GM19467 (cell line): ENCODE data around the gene GLO1.

ENCODE experiments used
- ATAC-seq: cut with Tn5 transposase; IDR thresholded peaks from one replicate; pipeline ENCODE4 v1.9.1; 2021; ENCODE audit warnings: mild to moderate bottlenecking, moderate library complexity; ENCODE audit not compliant: unreplicated experiment

GLO1 gene

DNA sequence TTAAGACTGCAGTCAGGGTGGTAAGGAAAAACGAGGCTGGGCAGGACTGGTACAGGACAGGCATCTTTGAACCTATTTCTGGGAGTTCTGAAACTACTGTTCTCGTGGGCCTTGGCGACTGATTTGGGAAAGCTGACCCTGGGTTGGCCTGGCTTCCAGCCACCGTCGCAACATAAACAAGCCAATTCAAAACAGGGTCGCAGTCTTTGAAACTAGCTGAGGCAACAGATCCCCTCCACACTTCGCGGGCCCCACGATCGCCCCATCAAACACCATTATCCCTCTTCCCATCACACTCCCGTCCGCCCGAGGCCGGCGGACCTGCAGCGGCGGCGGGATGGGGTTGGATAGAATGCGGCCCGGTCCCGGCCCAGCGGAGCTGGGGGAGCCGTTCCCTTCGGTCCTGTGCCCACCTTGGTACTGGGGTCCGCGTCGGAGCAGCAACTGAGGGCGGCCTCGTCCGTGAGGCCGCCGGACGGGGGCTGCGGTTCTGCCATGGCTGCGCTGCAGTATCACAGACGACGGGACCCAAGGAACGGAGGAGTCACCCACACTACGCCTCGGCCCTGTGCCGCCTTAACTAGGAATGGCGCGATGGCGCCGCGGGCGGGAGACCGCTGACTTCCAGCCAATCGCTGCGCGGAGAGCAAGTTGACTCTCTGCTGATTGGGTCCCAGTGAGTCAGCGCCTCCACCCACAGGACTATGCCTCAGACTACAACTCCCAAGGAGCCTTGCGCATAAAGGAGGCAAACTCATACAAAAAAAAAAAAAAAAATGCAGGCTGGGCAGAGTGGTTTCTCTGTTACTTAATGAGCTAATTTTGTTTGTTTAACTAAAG, at the start of gene GLO1:
GLO1 (minus strand) TSS at position 588 of the 840 bp plus-strand sequence; CDS start at position 497, 91 bp downstream.
- peak; percentile 99 for ATAC-seq

DNA sequence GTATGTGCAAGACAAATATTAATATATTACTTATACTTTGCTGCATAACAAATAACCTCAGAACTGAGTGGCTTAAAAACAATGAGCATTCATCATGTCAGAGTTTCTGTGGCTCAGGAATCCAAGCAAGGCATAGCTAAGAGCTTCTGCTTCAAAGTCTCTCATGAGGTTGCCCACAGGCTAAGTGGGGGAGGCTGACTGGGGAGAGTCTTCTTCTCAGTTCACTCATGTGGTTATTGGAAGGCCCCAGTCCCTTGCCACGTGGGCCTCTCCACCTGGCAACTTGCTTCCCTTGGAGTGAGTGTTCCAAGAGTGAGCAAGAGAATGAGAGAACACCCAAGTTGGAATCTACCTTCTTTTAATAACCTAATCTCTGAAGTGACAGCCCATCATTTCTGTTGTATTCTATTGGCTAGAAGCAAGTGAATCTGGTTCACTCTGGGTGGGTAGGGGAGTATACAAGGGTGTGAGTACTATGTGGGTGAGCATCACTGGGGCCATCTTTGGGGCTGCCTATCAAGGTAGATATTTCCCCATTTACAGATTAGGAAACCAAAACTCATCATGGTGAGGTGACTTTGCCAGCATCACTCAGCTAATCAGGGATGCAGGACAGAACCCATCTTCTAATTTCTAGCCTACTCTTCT, 48.1 kb upstream of the GLO1 start:
- ATAC-seq = no peak

DNA sequence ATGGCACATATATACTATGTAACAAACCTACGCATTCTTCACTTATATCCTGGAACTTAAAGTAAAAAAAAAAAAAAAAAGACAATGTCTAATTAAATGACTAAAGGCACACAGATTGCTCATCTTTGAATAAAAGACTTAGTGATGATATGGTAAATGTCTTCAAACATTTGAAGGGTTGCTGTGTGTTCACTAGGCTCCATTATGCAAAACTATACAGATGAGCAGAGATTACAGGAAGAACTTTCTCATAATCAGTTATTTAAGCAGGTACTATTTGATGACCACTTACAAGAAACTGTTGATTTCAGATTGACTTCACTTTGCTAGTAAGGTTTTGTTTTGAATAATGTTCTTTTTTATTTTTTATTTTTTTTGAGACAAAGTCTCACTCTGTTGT, 46.5 kb upstream of the GLO1 start:
- no peak for ATAC-seq

DNA sequence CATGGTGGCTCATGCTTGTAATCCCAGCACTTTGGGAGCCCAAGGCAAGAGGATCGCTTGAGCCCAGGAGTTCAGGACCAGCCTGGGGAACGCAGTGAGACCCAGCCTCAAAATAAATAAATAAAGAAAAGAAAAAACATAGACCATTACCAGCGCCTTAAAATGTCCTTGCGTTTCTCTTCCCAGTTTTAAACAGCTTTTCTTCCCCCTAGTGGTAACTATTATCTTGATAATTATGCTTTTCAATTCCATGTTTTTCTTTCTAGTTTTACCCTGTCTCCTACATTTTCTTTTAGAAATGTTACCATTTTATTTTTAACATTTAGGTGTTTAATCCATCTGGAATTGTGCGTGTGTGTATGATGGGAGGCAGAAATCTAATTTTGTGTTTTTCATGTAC, 36.6 kb upstream of the GLO1 start:
- no peak for ATAC-seq

DNA sequence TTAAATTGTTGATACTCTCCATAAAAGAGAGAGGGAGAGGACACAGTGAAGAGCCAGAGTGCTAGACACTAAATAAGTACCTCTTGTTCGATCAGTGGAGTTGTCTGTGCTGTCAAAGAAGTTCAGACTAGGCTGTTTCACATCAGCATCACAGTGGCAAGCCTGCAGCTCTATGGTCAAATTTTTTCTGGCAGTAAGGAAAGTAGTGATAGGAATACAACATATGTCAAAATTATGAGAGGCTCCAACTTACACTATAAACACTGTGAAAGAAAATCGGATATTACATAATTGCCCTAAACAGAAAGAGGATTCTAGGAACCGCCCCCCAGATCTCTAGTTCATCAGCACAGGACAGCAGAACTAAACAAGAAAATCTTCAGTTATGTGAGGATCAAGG, 35.3 kb upstream of the GLO1 start:
- no peak for ATAC-seq

DNA sequence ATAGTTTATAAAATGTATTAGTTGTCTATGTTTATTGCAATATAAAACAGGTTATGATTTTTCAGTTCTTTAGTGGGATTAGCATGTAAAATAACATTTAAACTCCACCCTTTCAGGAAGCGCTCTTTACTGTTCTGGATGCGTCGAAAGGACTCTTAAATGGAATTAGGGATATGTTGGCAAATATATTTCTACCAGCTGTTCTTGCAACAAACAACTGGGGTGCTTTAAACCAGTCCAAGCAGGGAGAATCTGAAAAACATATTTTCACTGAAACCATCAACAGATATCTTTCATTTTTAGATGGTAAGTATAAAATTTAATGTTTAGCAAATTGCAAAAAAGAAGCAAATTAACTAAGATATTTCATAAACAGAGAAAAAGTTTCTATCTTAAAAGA, 34.0 kb upstream of the GLO1 start:
- no peak for ATAC-seq

DNA sequence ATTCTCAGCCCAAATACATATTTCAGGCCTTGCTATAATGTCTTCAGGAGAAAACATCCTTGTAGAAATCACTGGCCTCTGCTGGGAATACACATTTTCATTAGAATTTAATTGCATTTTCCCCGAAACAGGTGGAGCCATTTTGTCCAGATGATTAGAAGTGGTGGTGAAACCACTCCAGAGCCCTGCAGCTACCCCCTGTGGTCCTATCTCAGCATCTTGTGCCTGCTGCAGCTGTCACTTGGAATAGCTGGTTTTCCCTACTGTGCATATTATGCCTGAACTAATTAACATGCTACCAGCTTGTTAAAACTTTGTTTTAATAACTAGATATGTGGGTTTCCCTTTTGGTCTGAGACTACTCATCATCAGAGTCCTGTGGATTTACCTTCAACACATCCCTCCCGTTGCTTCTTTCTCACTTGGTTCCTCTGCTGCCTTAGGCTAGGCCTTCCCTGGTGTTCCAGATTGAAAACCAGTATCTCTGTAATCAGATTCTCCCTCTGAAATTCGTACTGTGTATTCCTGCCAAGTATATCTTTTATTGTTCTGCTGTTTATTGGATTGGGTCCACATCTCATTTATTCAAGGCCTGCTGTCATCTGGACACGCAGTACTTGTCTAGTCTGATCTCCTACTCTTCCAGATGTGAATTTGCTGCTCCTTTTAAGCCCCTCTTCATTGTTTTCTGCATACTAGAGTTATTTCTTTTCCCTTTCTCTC, 27.4 kb upstream of the GLO1 start:
- no peak for ATAC-seq

DNA sequence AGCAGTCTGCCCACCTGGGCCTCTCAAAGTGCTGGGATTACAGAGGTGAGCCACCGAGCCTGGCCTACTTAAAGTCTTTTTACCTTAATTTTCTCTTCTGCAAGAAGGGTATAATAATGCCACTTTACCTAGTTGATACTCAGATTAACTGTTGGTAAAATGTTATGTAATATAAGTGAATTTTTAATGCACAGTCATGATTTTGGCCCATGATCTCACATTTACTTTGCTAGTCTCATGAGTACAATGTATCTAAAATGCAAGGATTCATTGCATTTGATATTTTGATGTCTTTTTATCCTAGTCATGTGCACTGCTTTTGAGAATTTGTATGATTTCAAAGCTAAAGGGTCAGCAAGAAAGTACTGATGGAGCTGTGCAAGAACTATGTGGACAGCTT, 25.3 kb upstream of the GLO1 start:
- no peak for ATAC-seq

DNA sequence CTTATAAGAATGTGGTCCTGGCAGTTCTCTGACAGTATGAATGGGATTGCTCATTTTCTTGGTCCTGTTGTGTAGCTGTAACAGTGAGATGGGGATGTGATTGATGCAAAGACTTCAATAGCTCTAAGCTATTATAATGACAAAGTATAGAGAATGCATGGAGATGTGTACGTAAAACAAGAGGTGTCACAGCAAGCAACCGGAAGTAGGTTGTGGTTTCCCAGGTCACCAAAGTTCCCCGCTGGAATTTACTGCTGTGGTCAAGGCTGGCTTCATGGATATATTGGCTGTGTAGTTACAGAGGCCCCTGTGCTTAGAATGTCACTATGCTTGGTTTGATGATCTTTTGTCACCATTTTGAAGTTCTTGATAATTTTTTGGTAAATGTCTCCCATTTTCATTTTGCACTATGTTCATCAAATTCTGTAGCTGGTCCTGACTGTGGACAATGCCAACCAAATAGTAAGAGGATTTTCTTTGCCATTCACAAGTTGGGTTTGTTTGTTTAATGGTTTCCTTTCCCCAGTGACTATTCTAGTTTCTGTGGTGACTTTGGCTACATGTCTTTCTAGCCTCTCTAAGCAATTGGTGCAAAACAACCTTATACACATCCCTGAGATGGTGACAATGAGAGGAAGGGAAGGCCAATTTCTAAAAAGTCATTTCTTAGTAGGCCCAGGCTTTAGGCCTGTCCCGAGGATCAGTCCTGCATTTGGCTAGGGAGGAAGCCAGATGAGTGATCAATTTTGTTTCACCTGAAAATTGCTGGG, 22.7 kb upstream of the GLO1 start:
- ATAC-seq = no peak

DNA sequence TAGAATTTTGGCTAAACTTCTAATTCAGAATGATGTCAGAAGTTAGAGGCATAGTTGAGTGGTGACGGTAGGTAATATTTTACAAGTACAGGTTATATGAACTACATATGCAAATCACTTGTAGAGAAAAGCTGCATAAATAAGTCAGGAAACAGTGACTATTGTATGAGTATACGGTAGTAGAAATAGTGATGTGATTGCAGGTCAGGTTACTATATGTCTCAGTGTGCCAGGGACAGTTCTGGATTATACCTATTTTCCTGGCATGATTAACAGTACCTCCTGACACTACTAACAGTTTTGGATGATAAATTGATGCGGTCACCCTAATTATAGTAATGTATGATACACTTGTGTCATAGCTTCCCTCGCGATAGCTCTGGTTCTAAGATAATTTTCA, 21.4 kb upstream of the GLO1 start:
- no peak for ATAC-seq

DNA sequence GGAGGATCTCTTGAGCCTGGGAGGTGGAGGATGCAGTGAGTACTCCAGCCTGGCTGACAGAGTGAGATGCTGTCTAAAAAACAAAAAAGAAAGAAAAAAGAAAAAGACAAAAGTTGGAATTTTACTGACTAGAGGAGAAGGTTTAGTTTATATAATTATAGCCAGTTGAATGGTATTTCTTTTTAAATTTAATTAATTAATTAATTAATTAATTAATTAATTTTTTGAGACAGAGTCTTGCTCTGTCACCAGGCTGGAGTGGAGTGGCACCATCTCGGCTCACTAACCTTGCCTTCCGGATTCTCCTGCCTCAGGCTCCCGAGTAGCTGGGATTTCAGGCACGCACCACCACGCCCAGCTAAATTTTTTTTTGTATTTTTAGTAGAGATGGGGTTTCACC, 20.8 kb upstream of the GLO1 start:
- no peak for ATAC-seq

DNA sequence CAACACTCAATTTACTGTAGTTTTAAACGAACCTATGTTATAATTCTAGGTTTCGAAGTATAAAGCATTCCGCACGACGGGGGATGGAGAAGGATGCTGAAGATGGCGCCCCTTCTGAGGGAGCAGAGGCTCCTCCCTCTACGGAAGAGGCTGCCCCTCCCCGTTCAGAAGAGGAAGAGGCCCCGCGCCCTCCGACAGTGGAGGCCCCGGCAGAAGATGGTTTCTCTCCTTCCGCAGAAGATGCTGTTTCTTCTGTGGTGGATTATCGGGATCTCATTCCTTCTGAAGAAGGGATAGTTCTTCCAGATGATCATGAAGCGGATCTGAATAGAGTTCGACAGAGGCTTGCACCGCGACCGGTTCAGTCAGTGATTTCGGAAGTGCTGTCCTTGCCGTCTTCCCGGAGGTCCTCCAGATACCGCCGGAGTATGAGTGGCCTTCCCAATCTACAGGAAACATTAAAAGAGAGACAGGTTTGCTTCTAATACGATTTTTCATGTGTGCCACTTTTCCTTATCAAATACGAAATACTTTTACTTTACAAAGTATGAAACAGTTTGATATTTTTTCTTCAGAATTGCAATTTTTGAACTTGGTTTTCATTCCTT, 19.9 kb upstream of the GLO1 start:
- ATAC-seq = no peak

DNA sequence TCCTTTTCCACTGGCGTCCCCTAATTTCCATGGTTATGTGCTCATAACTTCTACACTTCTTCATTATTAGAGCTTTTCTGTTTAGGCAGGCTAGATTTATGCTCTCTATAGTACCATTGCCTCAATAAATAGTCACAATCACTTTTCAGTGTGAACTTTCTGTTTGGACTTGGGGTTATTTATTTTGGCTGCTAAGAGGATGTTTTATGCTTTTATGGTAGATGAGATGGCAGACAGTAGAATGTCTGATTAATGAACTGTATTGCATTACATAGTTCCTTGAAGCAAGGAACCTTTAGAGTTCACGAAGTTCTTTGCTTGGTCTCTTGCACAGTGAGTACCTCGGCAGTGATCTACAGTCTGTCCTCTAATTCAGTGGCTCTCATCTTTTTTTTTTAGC, 19.1 kb upstream of the GLO1 start:
- ATAC-seq = no peak

DNA sequence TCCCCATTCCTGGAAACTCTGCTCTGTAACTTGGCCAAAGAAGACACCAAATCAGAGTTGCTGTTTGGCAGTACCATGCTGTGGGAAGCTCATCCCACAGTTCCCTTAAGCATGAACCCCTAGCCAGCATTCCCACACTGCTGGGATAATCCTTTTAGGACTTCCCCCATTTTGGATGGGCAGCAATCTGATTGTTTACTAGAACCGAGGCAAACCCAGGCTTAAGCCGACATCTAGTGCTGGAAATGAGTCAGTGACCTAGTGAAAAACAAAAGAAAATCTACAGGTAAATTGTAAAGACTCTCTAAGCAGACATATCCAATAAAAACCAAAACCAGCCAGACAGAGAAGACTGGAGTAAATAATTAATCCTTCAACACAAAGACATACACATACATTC, 17.4 kb upstream of the GLO1 start:
- ATAC-seq = no peak

DNA sequence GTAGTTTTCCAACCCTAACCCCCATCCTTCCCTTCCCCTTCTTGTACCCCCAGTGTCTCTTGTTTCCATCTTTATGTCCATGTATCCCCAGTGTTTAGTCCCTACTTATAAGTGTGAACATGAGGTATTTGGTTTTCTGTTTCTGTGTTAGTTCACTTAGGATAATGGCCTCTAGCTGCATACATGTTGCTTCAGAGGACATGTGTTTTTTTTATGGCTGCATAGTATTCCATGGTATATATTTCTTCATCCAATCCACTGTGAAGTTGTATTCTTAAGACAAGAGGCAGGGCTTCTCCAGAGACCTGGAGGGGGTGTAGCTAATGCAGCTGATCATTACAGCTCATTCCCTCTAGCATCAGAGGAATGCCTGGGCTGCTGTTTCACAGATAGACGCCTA, 16.4 kb upstream of the GLO1 start:
- ATAC-seq = no peak

DNA sequence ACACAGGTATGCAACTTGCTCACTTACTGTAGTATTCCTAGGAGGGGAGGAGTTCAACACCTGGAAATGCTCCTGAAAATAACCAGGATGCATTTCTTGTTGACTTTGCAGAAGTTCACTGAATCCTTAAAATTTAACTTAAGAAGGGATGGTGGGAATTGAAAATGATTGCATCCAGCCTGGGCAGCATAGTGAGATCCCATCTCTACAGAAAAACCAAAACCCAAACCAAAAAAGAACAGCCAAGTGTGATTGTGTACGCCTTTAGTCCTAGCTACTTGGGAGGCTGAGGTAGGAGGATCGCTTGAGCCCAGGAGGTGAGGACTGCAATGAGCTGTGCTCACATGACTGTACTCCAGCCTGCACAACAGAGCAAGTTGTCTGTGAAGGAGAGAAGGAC, 13.9 kb upstream of the GLO1 start:
- no peak for ATAC-seq

DNA sequence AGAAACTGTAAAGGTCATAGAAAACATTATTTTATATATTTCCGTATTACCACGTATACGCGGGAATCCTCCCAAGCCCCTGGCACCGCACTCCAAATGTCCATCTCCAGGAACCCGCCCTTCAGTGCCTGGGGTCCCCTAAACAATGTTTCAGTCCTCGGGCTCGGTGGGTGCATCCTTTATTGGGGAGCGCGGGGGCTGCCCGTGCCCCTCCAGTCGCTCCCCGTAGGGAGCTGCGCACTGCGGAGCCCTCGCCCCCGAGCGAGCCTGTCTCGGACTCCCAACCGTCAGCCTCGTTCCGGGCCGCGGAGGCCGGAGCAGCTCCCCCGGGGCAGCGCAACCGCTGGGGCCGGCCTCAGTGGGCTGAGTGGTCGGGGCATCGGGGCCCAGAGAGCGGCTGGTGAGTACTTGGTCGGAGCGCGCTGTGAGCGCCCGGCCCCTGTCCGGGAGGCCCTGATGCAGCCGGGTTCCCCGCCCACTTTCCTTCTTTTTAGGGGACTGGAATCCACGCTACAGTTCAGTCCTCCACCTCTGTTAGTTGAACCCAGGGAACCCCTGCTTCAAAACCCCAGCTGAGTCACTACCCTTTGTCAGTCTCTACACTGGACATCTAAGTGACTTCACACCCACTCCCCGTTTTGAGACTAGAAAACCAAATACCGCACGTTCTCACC, 12.2 kb upstream of the GLO1 start, which contains the start of gene DNAH8:
DNAH8 (plus strand) TSS at position 296 of the 674 bp plus-strand sequence. CDS start 7,499 bp downstream, outside the sequence.
- ATAC-seq = no peak

DNA sequence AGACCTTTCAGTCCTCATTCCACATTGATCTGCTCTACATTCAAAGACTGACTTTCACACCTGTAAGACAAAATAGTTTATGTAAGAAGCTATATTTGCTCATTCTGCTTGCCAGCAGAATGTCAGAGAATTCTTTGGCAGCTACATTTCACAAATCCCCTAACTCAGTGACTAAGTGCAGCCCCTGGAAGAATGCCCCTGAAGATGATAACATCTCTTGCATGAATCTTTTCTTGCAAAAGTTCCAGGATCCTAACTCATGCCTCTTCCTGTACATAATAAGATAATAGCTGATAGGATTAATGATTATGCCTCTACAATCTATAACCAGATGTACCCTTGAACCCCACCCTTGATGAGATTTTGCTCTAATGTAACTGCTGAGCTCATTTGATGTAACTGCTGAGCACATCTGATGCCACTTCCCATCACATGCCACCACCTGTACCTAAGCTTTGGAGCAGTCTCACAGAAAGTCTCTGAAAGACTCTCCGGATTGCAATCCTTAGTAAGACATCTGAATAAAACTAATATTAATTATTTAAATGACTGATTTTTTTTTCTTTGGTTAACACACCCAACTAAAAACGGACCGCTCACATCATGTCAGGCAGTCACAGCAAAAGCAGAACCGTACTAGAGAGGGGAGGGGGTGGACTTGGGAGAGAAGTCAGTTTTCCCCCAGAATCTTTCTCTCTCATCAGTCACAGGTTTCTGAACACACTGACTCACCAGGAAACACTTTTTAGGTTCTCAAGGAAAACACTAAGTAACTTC, 11.5 kb upstream of the GLO1 start:
- ATAC-seq = no peak

DNA sequence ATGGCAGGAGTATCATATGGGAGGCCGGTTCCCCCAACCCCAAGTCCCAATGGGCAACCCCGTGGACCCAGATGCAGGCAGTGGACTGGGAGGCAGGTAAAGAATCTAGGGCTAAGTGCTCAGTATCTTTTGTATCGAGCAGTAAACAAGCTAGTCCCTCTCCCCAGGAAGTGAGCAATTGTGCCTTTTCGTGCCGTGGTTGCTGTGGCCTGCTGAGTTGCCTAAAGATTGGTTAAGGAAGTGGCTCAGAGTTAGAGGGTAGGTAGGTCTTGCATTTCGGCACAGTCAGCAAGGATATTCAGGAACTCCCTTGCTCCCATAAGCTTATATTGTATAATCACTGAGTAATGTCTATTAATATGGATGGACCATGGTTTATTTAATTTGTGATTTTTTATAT, 10.9 kb upstream of the GLO1 start:
- no peak for ATAC-seq
